K562 (cell line): Measurements from ENCODE around the gene YBX1. TPM values are rescaled to one million over a fixed set of nuclear protein-coding genes. Genes with fewer than 3 reads are reported as not detected.

Experiments used
- ATAC-seq: fragments of 200-7000 bp; cut with Tn5 transposase; 3 replicates; pipeline ENCODE4 v1.9.1; 2020; ENCODE audit warnings: moderate library complexity
- BruUV-seq: library from RNA; stranded (reverse); fragments of 400-500 nt; replicated peaks from 2 replicates; lab custom pipeline; 2021; lab: Mats Ljungman, UMichigan
- CTCF ChIA-PET: fragments of 300-600 bp; formaldehyde crosslinking; extraction: SDS; loops from one replicate; lab custom pipeline; 2021; ENCODE audit warnings: low intra/inter-chr PET ratio; lab: Yijun Ruan, JAX
- POLR2A ChIA-PET: fragments of 300-600, 350-650 bp; sonication (Branson Sonifier 250); formaldehyde crosslinking; extraction: SDS; loops from one replicate; lab custom pipeline; 2021; ENCODE audit warnings: antibody characterized with exemption, inconsistent platforms; lab: Yijun Ruan, JAX
- DNase-seq, 4 experiments: peaks; one replicate each; pipeline versions ENCODE4 v3.0.0 to v3.0.0-alpha.2; 2011 to 2018; ENCODE audit warnings: low spot score in 3 of 4, mixed read lengths in 3 of 4; ENCODE audit errors: extremely low read depth in 1 of 4
- FAIRE-seq: peaks from 2 replicates; lab custom pipeline; 2011; peaks lifted over from hg19 to GRCh38; lab: Jason Lieb, UNC
- H2AFZ ChIP-seq: 2 replicates; pipeline ENCODE4 v1.6.0; 2011; ENCODE audit warnings: low read depth, low read length, control low read depth, inconsistent platforms
- H3K27ac ChIP-seq: fragments of 200-600 bp; 3 replicates; pipeline ENCODE4 v1.8.0; 2011; ENCODE audit warnings: low read depth, mild to moderate bottlenecking, control low read depth, inconsistent platforms, low read length, moderate library complexity, mixed read lengths; ENCODE audit errors: extremely low read depth
- H3K27me3 ChIP-seq, 2 experiments: fragments of 300-600 bp in 1 of 2; 2 replicates in 1 of 2; 3 replicates in 1 of 2; pipeline versions ENCODE4 v1.6.0 to v1.8.0; 2011; ENCODE audit warnings: inconsistent platforms in 2 of 2, low read length in 2 of 2, mild to moderate bottlenecking in 1 of 2, mixed read lengths in 1 of 2, moderate library complexity in 1 of 2; ENCODE audit not compliant: control insufficient read depth in 2 of 2, insufficient read depth in 2 of 2
- H3K36me3 ChIP-seq: fragments of 300-600 bp; 3 replicates; pipeline ENCODE4 v1.8.0; 2011; ENCODE audit warnings: mild to moderate bottlenecking, low read length, inconsistent platforms; ENCODE audit not compliant: control insufficient read depth, insufficient read depth
- H3K4me1 ChIP-seq, 2 experiments: fragments of 200-600 bp in 1 of 2; replicated peaks in 1 of 2; 2 replicates in 1 of 2; 3 replicates in 1 of 2; pipeline versions ENCODE4 v1.5.1 to v1.8.0; 2011; ENCODE audit warnings: inconsistent platforms in 2 of 2, low read length in 2 of 2, mild to moderate bottlenecking in 1 of 2, mixed read lengths in 1 of 2, moderate library complexity in 1 of 2; ENCODE audit not compliant: control insufficient read depth in 2 of 2, insufficient read depth in 2 of 2
- H3K4me2 ChIP-seq: 2 replicates; pipeline ENCODE4 v1.6.1; 2011; ENCODE audit warnings: low read length, control low read depth, inconsistent platforms, mixed read lengths; ENCODE audit not compliant: insufficient read depth
- H3K4me3 ChIP-seq: fragments of 200-600 bp; sonication (generic), shearing (Covaris generic); 2 replicates; pipeline ENCODE4 v1.5.1; 2016; ENCODE audit warnings: control low read depth, inconsistent platforms
- H3K79me2 ChIP-seq: fragments of 200-600 bp; 3 replicates; pipeline ENCODE4 v1.8.0; 2011; ENCODE audit warnings: low read length, inconsistent platforms; ENCODE audit not compliant: control insufficient read depth, insufficient read depth
- H3K9ac ChIP-seq, 2 experiments: 2 replicates each; pipeline versions ENCODE4 v1.6.0 to v1.6.1; 2011; ENCODE audit warnings: low read depth in 2 of 2, low read length in 2 of 2, control low read depth in 1 of 2, inconsistent platforms in 1 of 2, mild to moderate bottlenecking in 1 of 2, mixed read lengths in 1 of 2; ENCODE audit not compliant: insufficient read depth in 1 of 2
- H3K9me1 ChIP-seq: one replicate; pipeline ENCODE4 v1.6.0; 2011; ENCODE audit warnings: inconsistent platforms, mild to moderate bottlenecking, low read length, moderate library complexity; ENCODE audit not compliant: control insufficient read depth, insufficient read depth
- H3K9me3 ChIP-seq: replicated peaks from 2 replicates; pipeline ENCODE4 v1.5.1; 2011; ENCODE audit warnings: low read depth, low read length, inconsistent platforms; ENCODE audit not compliant: control insufficient read depth, insufficient read depth
- H4K20me1 ChIP-seq: replicated peaks from 2 replicates; pipeline ENCODE4 v1.6.1; 2011; ENCODE audit warnings: low read length, inconsistent platforms, mixed read lengths; ENCODE audit not compliant: control insufficient read depth, insufficient read depth
- AFF4 ChIP-seq: sonication (generic); formaldehyde crosslinking; IDR thresholded peaks from 2 replicates; pipeline ENCODE4 v1.8.0; 2023; ENCODE audit warnings: mild to moderate bottlenecking, missing genetic modification reagents
- KLF1 ChIP-seq: fragments of 450-650 bp; IDR thresholded peaks from 2 replicates; pipeline ENCODE4 v1.6.1; 2016; ENCODE audit warnings: missing genetic modification characterization, missing compliant biosample characterization
- NCOA2 ChIP-seq, 2 experiments: fragments of 450-650 bp; IDR thresholded peaks; 2 replicates each; pipeline ENCODE4 v1.6.1; 2018; ENCODE audit warnings: mild to moderate bottlenecking in 2 of 2, moderate library complexity in 1 of 2; ENCODE audit not compliant: partially characterized antibody in 2 of 2
- SIN3A ChIP-seq, 2 experiments: fragments of 150-350 bp in 1 of 2; IDR thresholded peaks; 2 replicates each; pipeline ENCODE4 v1.6.1; 2011 to 2016; ENCODE audit warnings: borderline replicate concordance in 2 of 2, low read depth in 2 of 2, low read length in 2 of 2, mild to moderate bottlenecking in 2 of 2, moderate library complexity in 2 of 2; ENCODE audit not compliant: control insufficient read depth in 1 of 2
- TEAD2 ChIP-seq: fragments of 450-650 bp; IDR thresholded peaks from 2 replicates; pipeline ENCODE4 v1.6.1; 2016; ENCODE audit warnings: missing genetic modification characterization, control low read depth, missing compliant biosample characterization
- TRIM24 ChIP-seq, 2 experiments: fragments of 450-650 bp; IDR thresholded peaks; 2 replicates each; pipeline ENCODE4 v1.6.1; 2016
- YBX1 ChIP-seq: fragments of 450-650 bp; IDR thresholded peaks from 2 replicates; pipeline ENCODE4 v1.7.1; 2016; ENCODE audit warnings: mild to moderate bottlenecking
- ZNF551 ChIP-seq: fragments of 250-450 bp; sonication (Bioruptor Pico); IDR thresholded peaks from 2 replicates; pipeline ENCODE4 v1.5.0; 2021; ENCODE audit warnings: mild to moderate bottlenecking, moderate library complexity
- ZNF77 ChIP-seq: fragments of 250-450 bp; sonication (Bioruptor Pico); IDR thresholded peaks from 2 replicates; pipeline ENCODE4 v1.5.0; 2020
- WGBS: fragments of 100-300 bp; shearing (Covaris generic); methylation state at CpG from one replicate; pipeline ENCODE4 v1.1.6; 2016; ENCODE audit warnings: low coverage, mixed read lengths; ENCODE audit not compliant: insufficient coverage; ENCODE audit errors: missing lambda C conversion rate; 5-methylcytosine and 5-hydroxymethylcytosine counted together
- in situ Hi-C: fragments of 300-500 bp; cut with MboI; formaldehyde crosslinking; loops from 4 replicates; pipeline ENCODE4 v1.15.0; 2018; ENCODE audit warnings: inconsistent platforms, mixed read lengths
- intact Hi-C: fragments of 100-400 bp; cut with micrococcal nuclease; formaldehyde crosslinking; loops from 2 replicates; pipeline ENCODE4 v1.14.2; 2022
- polyA plus RNA-seq, 8 experiments: library from polyadenylated mRNA; depleted of rRNA in 4 of 8; stranded (reverse) in 5 of 8; unstranded in 3 of 8; fragments of >200 nt; fragmentation: Nextera tagmentation in 2 of 8; fragmentation: Illumina TruSeq in 1 of 8; extraction: Ambion mirVana in 2 of 8; extraction: Trizol in 1 of 8; gene quantifications; 2 replicates each; pipeline versions ENCODE4 v1.2.1 to v1.2.3, GENCODE V29; 2011 to 2014; ENCODE audit warnings: inconsistent platforms in 1 of 8, missing spikeins in 1 of 8
- total RNA-seq, 7 experiments: library from RNA; depleted of rRNA in 6 of 7; stranded (reverse); fragments of >200 nt in 6 of 7; fragmentation: Illumina TruSeq in 2 of 7; extraction: Trizol in 2 of 7; gene quantifications; 2 replicates each; pipeline versions ENCODE4 v1.2.1 to v1.2.3, GENCODE V29; 2011 to 2021; ENCODE audit warnings: low replicate concordance in 1 of 7

YBX1 gene
- total and polyA plus RNA-seq, 9 of the 15 experiments (the other 6 are each of a cell fraction or from before 2014, with no cell fraction given) = 363 to 1,955 (median 1,216) TPM

DNA sequence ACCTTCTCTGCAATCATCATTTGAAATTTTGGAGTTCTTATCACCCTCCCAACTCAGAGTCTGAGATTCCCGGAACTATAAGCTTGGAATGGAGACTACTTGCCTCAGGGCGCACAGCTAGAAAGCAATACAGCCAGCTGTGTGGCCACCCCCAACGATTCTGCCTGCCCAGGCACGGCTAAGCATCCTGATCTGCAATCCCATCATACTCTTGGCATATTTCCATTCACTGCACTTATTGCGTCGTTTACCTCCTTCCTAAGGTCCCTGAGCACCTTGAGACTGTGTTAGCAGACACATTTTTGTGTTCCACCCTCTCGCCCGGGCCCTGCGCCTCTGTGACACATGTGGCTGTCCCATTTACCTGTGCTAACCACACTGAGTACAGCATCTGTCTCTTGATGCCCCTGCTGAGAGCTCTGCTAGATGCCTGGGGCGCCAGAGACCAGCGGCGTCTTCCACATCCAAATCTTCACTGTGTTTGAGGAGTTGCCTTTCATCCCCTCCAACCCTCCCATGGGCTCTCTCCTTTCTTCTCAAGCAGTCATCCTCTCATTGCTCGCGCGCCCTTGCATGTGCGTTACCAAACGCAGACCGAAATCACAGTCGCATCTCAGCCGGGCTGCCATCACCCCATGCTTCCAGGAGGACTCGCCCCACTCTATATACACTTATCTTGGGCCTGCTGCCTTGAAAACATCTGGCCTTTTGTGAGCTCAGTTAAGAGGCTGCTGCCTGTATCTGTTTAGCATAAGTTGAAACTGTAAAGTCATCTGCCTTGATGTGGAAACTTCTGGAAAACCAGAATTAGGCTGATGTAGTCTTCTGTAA, 61.3 kb downstream of the YBX1 start:
- POLR2A ChIA-PET = interaction anchor here (0.8 to 1.7 kb wide), 2 partner anchors 9 to 23 kb away, joined by 5 to 6 read pairs; partner anchors contain the start of genes C1orf50 and P3H1
- no peak for ATAC-seq
- no TSS peak for BruUV-seq

GRCh38 chr1:42744148-42744413, 61.9 kb downstream of the YBX1 start:
- Histone ChIP-seq H3K4me1 (peaks cover 0 to 16% of the 10 kb centered on the region in 2 experiments; a peak in 2 of 5 replicates), H3K27me3 (peaks cover 2 to 19% of the 10 kb centered on the region in 2 experiments; a peak in 4 of 5 replicates), H3K4me2 (no peak overlapping the region), H3K4me3 (no peak overlapping the region), H3K27ac (no peak overlapping the region), H3K79me2 (no peaks in the 10 kb centered on the region), H3K9ac (no peak overlapping the region), H3K36me3 (peaks cover 34% of the 10 kb centered on the region; the same call in 2 of the 3 replicates), H3K9me3 (no peaks in the 10 kb centered on the region), H4K20me1 (peaks cover 5% of the 10 kb centered on the region; the same call in 1 of the 2 replicates), H3K9me1 (peaks cover 8% of the 10 kb centered on the region), H2AFZ (no peak overlapping the region)
- WGBS = 56% methylated on average over 9 of the region's 9 CpGs
- no peak for FAIRE-seq
- TF ChIP-seq NCOA2 (IDR thresholded peaks at IDR 0.05; ENCODE audit: partially characterized antibody in 2 of 2) (no peak), SIN3A (IDR thresholded peaks at IDR 0.05; ENCODE audit: borderline replicate concordance in 2 of 2, control insufficient read depth in 1 of 2, low read depth in 2 of 2, low read length in 2 of 2) (no peak), KLF1 (tag) (no peak), AFF4 (no peak)
- ATAC-seq = no peak
- intact Hi-C loops = no loop called here
- ChIA-PET POLR2A (interaction anchor here (1.7 kb wide), 1 partner anchor 8 kb away, joined by 5 read pairs; no protein-coding TSS in a partner anchor), CTCF (no interaction called here)
- in situ Hi-C loops = loop anchor here (10.0 to 25.0 kb wide), 2 partner anchors 157 to 399 kb away; no protein-coding TSS in a partner anchor
- DNase-seq = no peak
- no TSS peak for BruUV-seq

More for the DNA sequence above, 61.3 kb downstream of the YBX1 start:
- 31% methylated on average over 21 of the region's 21 CpGs for WGBS
- peaks cover 28% of the 10 kb centered on the region; the same call in 2 of the 3 replicates for H3K36me3 ChIP-seq
- peaks cover 0 to 21% of the 10 kb centered on the region in 2 experiments; a peak in 2 of 5 replicates for H3K4me1 ChIP-seq
- H3K27ac ChIP-seq = no peak overlapping the region
- no peak overlapping the region for H3K4me2 ChIP-seq
- intact Hi-C loops (no loop called here), in situ Hi-C loops (loop anchor here (10.0 to 25.0 kb wide), 2 partner anchors 156 to 399 kb away; no protein-coding TSS in a partner anchor)
- no peak overlapping the region for H3K4me3 ChIP-seq
- H3K9me3 ChIP-seq = no peaks in the 10 kb centered on the region
- no peak for TF ChIP-seq YBX1
- 0 out of 4 replicates have a peak, but pooled peaks of 1 of the 2 experiments have one; percentile 13 for TF ChIP-seq TRIM24 (IDR thresholded peaks at IDR 0.05)
- TF ChIP-seq ZNF551 = no peak
- no peak for TF ChIP-seq ZNF77 (CRISPR knock-in tag)
- no peak for TF ChIP-seq SIN3A (IDR thresholded peaks at IDR 0.05; ENCODE audit: borderline replicate concordance in 2 of 2, control insufficient read depth in 1 of 2, low read depth in 2 of 2, low read length in 2 of 2)
- TF ChIP-seq TEAD2 (tag) = no peak
- CTCF ChIA-PET = no interaction called here
- peaks cover 8% of the 10 kb centered on the region for H3K9me1 ChIP-seq
- no peaks in the 10 kb centered on the region for H3K79me2 ChIP-seq
- H3K9ac ChIP-seq = no peak overlapping the region
- FAIRE-seq (no peak), DNase-seq (no peak)
- H3K27me3 ChIP-seq = peaks cover 4 to 24% of the 10 kb centered on the region in 2 experiments; a peak in 4 of 5 replicates
- peaks cover 5% of the 10 kb centered on the region; the same call in 1 of the 2 replicates for H4K20me1 ChIP-seq
- H2AFZ ChIP-seq = no peak overlapping the region
